B cell (primary cell): ENCODE results near the gene HIPK1.

Experiments used
- CTCF ChIP-seq: fragments of 200-600 bp; IDR thresholded peaks from one replicate; pipeline ENCODE4 v1.8.0; 2022; ENCODE audit warnings: antibody characterized with exemption, mild to moderate bottlenecking
- EZH2 ChIP-seq: IDR thresholded peaks from 2 replicates; pipeline ENCODE4 v1.6.1; 2012; ENCODE audit warnings: borderline replicate concordance, low read depth, mild to moderate bottlenecking, moderate library complexity, low read length; ENCODE audit not compliant: insufficient read depth, poor library complexity, severe bottlenecking

- no peak for TF ChIP-seq CTCF
- no peak for TF ChIP-seq EZH2
Measured at GRCh38 chr1:113912594-113913311, 16.4 kb upstream of the HIPK1 start.
